Measurements from ENCODE around the gene PYCARD. TPM values are rescaled to one million over a fixed set of nuclear protein-coding genes. Genes with fewer than 3 reads are reported as not detected.

Gene PYCARD
- total and polyA plus RNA-seq, 7 donors: 21.0 to 120 (median 24.6) TPM

DNA sequence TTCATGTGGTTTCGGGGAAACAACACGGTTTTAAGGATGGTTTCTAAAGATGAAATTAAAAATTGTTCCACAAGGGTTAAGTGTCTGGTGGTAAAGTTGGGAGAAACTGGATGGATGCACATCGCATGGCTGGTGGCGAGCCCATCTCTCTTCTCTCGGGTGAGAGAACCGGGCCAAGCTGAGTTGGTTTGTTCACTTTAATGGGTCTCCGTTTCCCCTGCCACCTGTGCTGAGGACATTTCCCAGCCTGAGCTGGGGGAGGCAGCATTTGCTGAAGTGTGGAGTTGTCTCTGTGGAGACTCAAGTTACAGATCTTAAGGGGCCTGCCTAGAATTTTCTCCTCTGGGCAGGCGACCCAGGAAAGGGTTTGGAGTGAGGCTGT, 14.8 kb downstream of the PYCARD start:
- H3K4me1 ChIP-seq: peaks cover 0 to 18% (median 15%) of the 10 kb centered on the region in 4 donors
- no peak overlapping the region for H3K27ac ChIP-seq
- H3K27me3 ChIP-seq: no peaks in the 10 kb centered on the region
- DNase-seq: no peak
- intact Hi-C loops (cut with DNase I): loop anchor here (2.0 to 10.0 kb wide), 2 partner anchors 13 to 687 kb away; partner anchors contain the start of gene ZNF267
- TF ChIP-seq, protein P1, sequence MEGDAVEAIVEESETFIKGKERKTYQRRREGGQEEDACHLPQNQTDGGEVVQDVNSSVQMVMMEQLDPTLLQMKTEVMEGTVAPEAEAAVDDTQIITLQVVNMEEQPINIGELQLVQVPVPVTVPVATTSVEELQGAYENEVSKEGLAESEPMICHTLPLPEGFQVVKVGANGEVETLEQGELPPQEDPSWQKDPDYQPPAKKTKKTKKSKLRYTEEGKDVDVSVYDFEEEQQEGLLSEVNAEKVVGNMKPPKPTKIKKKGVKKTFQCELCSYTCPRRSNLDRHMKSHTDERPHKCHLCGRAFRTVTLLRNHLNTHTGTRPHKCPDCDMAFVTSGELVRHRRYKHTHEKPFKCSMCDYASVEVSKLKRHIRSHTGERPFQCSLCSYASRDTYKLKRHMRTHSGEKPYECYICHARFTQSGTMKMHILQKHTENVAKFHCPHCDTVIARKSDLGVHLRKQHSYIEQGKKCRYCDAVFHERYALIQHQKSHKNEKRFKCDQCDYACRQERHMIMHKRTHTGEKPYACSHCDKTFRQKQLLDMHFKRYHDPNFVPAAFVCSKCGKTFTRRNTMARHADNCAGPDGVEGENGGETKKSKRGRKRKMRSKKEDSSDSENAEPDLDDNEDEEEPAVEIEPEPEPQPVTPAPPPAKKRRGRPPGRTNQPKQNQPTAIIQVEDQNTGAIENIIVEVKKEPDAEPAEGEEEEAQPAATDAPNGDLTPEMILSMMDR (IDR thresholded peaks at IDR 0.05): no peak
- TF ChIP-seq POLR2AphosphoS5 (IDR thresholded peaks at IDR 0.05): no peak
- no peak for TF ChIP-seq EP300 (IDR thresholded peaks at IDR 0.05)
- no peak for TF ChIP-seq POLR2A (IDR thresholded peaks at IDR 0.05)
- H3K4me3 ChIP-seq: no peak overlapping the region
- 87 to 89% methylated on average over 8 of the region's 8 CpGs for WGBS, 2 donors
- H3K9me3 ChIP-seq: no peaks in the 10 kb centered on the region
- H3K36me3 ChIP-seq: peaks cover 88 to 100% (median 98%) of the 10 kb centered on the region in 4 donors

DNA sequence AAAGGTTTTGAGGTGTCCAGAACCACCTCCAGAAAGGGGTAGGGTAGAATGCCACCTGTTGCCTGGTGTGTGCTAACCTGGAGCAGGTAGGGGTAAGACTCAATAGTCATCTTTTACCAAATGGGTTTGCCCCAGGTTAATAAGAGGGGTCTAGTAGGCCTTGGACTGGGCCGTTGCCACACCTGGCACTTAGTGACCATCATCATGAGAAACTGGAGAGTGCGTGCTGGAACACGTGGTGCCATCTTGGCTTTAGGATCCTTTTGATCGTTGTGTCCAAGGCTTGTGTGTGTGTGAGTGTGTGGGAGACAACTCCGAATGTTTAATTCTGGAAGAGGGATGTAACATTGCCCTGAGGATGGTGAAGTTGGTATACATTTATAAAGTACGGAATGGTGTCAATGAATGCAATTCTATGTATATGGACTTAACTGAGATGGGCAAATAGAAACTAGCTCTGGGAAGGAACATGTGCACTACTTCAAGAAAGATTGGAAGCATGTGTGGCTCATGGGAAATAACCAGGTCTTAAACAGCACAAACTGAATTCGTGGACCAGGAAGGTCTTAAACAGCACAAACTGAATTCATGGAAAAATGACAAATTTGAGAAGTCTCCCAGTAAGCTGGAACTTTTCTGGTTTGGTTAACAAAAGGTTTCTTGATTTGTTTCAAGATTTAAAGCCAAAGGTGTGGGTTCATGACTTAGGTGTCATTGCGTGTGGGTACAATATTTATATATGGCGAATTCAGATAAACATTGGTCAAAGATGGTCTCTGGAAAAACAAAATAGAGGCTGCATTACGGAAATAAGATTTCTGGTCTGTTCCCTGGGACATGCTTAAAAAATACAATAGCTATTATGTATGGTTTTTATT, 15.4 kb downstream of the PYCARD start:
- peaks cover 82 to 100% (median 95%) of the 10 kb centered on the region in 4 donors for H3K36me3 ChIP-seq
- no peak overlapping the region for H3K4me3 ChIP-seq
- 87 to 90% methylated on average over 10 of the region's 10 CpGs for WGBS, 2 donors
- H3K27ac ChIP-seq: no peak overlapping the region
- TF ChIP-seq, protein P1 (IDR thresholded peaks at IDR 0.05): no peak
- TF ChIP-seq EP300 (IDR thresholded peaks at IDR 0.05) (no peak), POLR2AphosphoS5 (IDR thresholded peaks at IDR 0.05) (no peak), POLR2A (IDR thresholded peaks at IDR 0.05) (no peak)
- no peaks in the 10 kb centered on the region for H3K27me3 ChIP-seq
- H3K9me3 ChIP-seq: no peaks in the 10 kb centered on the region
- DNase-seq: no peak
- H3K4me1 ChIP-seq: peaks cover 0 to 24% (median 21%) of the 10 kb centered on the region in 4 donors
- intact Hi-C loops (cut with DNase I): loop anchor here (2.0 to 10.0 kb wide), 2 partner anchors 14 to 688 kb away; partner anchors contain the start of gene ZNF267

DNA sequence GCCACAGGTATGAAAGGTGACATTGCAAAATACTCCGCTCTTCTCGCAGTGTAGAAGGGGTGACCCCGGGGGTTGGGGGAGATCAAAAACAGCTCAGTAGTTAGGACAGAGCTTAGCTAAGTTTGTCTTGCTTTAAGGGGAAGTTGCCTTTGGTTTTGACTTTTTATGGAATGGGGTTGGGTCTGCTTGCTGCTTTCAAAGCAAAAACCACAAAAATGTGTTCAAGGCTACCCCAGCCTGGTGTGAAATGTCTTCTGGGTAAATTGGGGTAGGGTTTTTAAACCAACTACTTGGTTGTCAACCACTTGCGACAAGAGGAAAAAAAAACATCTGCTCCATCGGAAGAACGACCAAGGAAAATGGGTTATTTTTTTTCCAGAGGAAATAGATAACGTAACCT, 16.4 kb downstream of the PYCARD start:
- Histone ChIP-seq H3K4me1 (peaks cover 0 to 34% (median 31%) of the 10 kb centered on the region in 4 donors), H3K27ac (no peak overlapping the region)
- intact Hi-C loops (cut with DNase I): loop anchor here (2.0 to 10.0 kb wide), 2 partner anchors 15 to 689 kb away; partner anchors contain the start of gene ZNF267

DNA sequence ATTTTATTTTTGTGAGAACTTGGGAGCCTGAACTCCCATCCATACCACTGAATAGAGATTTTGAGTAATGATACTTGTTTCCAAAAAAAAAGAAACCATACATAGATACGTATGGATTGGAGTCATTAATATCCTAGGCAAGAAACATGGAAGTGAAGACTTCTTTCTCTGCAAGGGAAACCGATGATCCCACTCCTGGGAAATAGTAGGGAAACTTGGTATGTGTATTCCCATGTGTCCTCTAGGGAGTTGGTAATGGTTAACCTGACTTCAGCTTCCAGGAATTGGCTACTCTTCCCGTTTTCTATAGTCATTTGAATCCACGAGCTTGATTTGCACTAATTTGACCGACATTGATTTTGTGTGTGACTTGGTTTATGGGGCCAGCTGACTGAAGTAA, 17.2 kb downstream of the PYCARD start:
- Histone ChIP-seq H3K36me3 (peaks cover 63 to 81% (median 77%) of the 10 kb centered on the region in 4 donors), H3K27me3 (no peaks in the 10 kb centered on the region), H3K9me3 (no peaks in the 10 kb centered on the region), H3K27ac (no peak overlapping the region), H3K4me1 (peaks cover 0 to 37% (median 34%) of the 10 kb centered on the region in 4 donors), H3K4me3 (no peak overlapping the region)
- DNase-seq: no peak
- intact Hi-C loops (cut with DNase I): loop anchor here (10.0 kb wide), 1 partner anchor 689 kb away; the partner anchor contains the start of gene ZNF267
- 73 to 75% methylated on average over 5 of the region's 5 CpGs for WGBS, 2 donors
- TF ChIP-seq POLR2AphosphoS5 (IDR thresholded peaks at IDR 0.05) (no peak), POLR2A (IDR thresholded peaks at IDR 0.05) (no peak), EP300 (IDR thresholded peaks at IDR 0.05) (no peak)
- TF ChIP-seq, protein P1 (IDR thresholded peaks at IDR 0.05): no peak

More for the DNA sequence above, 16.4 kb downstream of the PYCARD start:
- Histone ChIP-seq H3K36me3 (peaks cover 72 to 90% (median 85%) of the 10 kb centered on the region in 4 donors), H3K27me3 (no peaks in the 10 kb centered on the region), H3K4me3 (no peak overlapping the region), H3K9me3 (no peaks in the 10 kb centered on the region)
- TF ChIP-seq POLR2AphosphoS5 (IDR thresholded peaks at IDR 0.05) (no peak), EP300 (IDR thresholded peaks at IDR 0.05) (no peak), POLR2A (IDR thresholded peaks at IDR 0.05) (no peak)
- TF ChIP-seq, protein P1 (IDR thresholded peaks at IDR 0.05): no peak
- WGBS, 2 donors: 72 to 85% methylated on average over 7 of the region's 7 CpGs
- DNase-seq: no peak
